Ovary (tissue), 3 donors: Measurements from ENCODE around the gene PIK3CD.

Experiments used
- CTCF ChIP-seq, 3 donors: fragments of 450-650 bp in 2 of 3; fragments of 200-600 bp in 1 of 3; IDR thresholded peaks; one replicate each; pipeline versions ENCODE4 v1.5.1 to v1.8.0; 2016 to 2022; ENCODE audit warnings: antibody characterized with exemption in 3 of 3, mild to moderate bottlenecking in 1 of 3
- EP300 ChIP-seq: sonication (generic); formaldehyde crosslinking; IDR thresholded peaks from one replicate; pipeline ENCODE4 v1.6.1; 2017; ENCODE audit warnings: antibody characterized with exemption
- POLR2A ChIP-seq: fragments of 450-650 bp; IDR thresholded peaks from one replicate; pipeline ENCODE4 v1.6.1; 2017; ENCODE audit warnings: antibody characterized with exemption, mild to moderate bottlenecking, moderate library complexity
- donor health status: DM: no; HTN: no; CAD: no.

DNA sequence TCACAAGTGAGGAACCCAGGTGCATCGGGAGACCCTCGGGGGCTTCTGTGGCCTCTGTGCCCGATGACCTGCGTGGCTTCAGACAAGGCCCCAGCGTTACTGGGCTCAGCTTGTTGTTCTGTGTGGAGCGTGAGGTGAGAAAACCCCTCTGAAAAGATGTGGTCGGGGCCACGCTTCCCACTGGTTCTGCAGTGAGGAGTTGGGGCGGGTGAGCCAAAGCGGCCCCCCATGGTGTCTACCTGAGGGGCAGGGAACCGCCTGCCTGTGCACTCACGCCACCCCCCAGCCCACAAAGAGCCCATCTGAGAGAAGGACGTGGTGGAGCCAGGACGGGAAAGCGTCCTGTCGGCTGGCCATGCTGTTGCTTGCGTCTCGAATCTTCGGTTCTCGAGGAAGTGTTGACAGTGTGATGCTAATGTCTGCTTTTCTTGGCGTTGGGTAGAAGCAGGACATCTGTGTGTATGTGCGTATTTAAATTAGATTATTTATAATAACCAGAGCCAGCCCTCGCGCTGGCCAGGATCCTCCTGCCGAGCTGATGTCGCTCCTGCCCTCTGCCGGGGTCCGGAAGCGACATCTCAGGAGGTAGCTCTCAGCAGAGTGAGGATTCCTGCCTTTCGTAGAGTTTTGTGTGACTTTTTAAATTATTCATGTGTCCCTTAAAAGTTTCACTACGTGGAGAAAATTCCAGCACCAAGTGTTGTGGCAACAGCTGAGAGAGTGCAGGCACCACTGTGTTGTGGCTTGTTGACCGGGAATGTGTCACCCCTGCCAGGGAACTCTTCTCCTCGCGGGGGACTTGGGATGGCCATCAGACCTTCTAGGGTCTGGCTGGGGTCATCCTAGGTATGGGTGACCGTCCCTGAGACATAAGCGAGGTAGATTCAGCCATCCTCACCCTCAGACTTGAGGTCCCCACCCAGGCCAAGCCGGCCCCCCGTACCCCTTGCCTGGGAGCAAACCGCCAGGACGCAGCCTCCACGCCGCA is 47.5 kb upstream of the PIK3CD start:
- TF ChIP-seq POLR2A (no peak), CTCF (IDR thresholded peaks at IDR 0.05) (no peak), EP300 (no peak)
